IPS DF 6.9 (cell line): ENCODE data around the gene UTP25.
A peak's percentile ranks its signal among the peaks of the same experiment; 100 is the strongest.

Experiments used
- DNase-seq: peaks from one replicate; pipeline ENCODE4 v3.0.0-alpha.2; 2013; ENCODE audit warnings: low read depth, low spot score
- H3K27ac ChIP-seq: one replicate; pipeline ENCODE4 v1.5.1; 2013; ENCODE audit warnings: low read length, control low read depth
- H3K27me3 ChIP-seq: 2 replicates; pipeline ENCODE4 v1.6.1; 2013; ENCODE audit warnings: mild to moderate bottlenecking, low read length; ENCODE audit not compliant: control insufficient read depth, insufficient read depth
- H3K36me3 ChIP-seq: 2 replicates; pipeline ENCODE4 v1.6.1; 2013; ENCODE audit warnings: low read length; ENCODE audit not compliant: control insufficient read depth, insufficient read depth
- H3K4me1 ChIP-seq: 2 replicates; pipeline ENCODE4 v1.6.1; 2013; ENCODE audit warnings: low read length; ENCODE audit not compliant: control insufficient read depth, insufficient read depth
- H3K4me3 ChIP-seq: 2 replicates; pipeline ENCODE4 v1.5.1; 2013; ENCODE audit warnings: mild to moderate bottlenecking, low read length
- H3K9me3 ChIP-seq: 2 replicates; pipeline ENCODE4 v1.6.1; 2013; ENCODE audit warnings: low read length, inconsistent platforms; ENCODE audit not compliant: control insufficient read depth, insufficient read depth
- WGBS: extraction: QIAGEN DNeasy Blood & Tissue Kit; methylation state at CpG from one replicate; pipeline ENCODE4 v1.1.7; 2013; ENCODE audit warnings: mixed read lengths, missing lambda C conversion rate; ENCODE audit not compliant: insufficient read length, insufficient coverage; 5-methylcytosine and 5-hydroxymethylcytosine counted together

UTP25 gene

DNA sequence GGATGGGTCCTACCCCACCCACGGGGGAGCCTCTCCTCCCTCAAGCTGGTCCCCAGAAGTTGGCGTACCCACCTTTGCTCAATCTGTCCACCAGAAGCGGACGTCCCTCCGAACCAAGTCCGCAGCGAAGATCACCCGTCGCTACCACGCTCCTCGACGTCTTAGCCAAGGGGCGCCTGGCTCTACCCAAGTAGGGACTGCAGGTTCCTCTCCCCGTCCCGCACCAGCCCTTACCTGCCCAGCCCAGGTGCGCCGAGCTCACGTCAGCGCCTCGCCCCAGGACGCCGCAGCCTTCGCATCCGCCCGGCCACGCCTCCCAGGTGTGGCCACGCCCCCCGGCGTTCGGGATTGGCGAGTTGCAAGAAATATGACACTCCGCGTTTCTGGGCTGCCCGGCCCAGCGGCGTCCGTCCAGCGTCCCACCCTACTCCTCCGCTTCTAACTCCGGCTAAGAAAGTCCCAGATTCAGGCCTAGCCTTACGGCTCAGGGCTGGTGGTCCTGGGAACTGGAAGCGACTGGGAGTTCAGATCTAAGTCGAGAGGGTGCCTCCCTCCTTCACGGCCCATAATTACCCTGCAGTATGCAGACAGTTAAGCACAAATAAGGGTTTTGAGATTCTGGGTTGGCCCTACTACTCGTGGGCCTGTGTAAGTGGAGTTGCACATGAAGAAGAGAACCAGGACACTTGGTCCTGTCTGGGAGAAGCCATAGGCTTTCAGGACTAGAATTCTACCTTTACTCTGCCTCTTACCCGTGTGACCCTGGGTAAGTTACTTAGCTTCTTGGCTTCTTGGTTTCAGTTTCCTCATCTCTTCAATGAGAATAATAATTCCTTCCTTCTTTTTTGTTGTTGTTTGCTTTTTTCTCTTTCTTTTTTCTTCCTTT is 21.7 kb upstream of the UTP25 start, which contains the start of gene IRF6:
TSS of gene IRF6 (minus strand) at position 268 of the 886 bp plus-strand sequence. CDS start 4,729 bp downstream, outside the sequence.
- no peaks in the 10 kb centered on the region for H3K36me3 ChIP-seq
- no peaks in the 10 kb centered on the region for H3K27me3 ChIP-seq
- H3K27ac ChIP-seq, result no peak within 1 kb of the TSS
- no peaks in the 10 kb centered on the region; the same call in 1 of the 2 replicates for H3K4me1 ChIP-seq
- no peaks in the 10 kb centered on the region for H3K9me3 ChIP-seq
- peak; percentile 92 for DNase-seq
- WGBS, result no CpG with 5 or more reads among the region's 46 CpGs
- peak within 1 kb of the TSS; percentile 76; the same call in 1 of the 2 replicates for H3K4me3 ChIP-seq

DNA sequence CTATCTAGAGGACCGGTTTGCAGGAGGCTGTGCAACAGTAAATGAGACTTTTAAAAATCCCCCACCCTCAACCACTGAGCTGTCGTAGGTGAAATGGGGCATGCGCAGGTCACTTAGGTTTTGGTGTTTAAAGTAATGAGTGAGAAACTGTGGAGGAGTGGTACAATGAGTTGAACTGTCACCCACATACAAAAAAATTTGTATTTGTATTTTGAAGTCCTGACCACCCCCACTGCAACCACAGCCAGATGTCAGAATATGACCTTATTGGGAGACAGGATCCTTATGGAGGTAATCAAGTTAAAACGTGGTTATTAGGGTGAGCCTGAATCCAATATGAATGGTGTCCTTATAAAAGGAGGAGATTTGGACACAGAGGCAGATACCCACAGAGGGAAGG is 20.3 kb upstream of the UTP25 start:
- Histone ChIP-seq H3K4me1 (no peaks in the 10 kb centered on the region; the same call in 1 of the 2 replicates), H3K27me3 (no peaks in the 10 kb centered on the region), H3K27ac (no peak overlapping the region), H3K36me3 (no peaks in the 10 kb centered on the region), H3K4me3 (no peak overlapping the region), H3K9me3 (no peaks in the 10 kb centered on the region)
- DNase-seq, result no peak
- no CpG with 5 or more reads among the region's 4 CpGs for WGBS

GRCh38 chr1:209808059-209808581 is 19.7 kb upstream of the UTP25 start:
- H3K9me3 ChIP-seq, result no peaks in the 10 kb centered on the region
- H3K36me3 ChIP-seq, result no peaks in the 10 kb centered on the region
- H3K27ac ChIP-seq, result no peak overlapping the region
- no peaks in the 10 kb centered on the region; the same call in 1 of the 2 replicates for H3K4me1 ChIP-seq
- no peak for DNase-seq
- H3K4me3 ChIP-seq, result no peak overlapping the region
- H3K27me3 ChIP-seq, result no peaks in the 10 kb centered on the region

GRCh38 chr1:209809611-209810010 is 18.2 kb upstream of the UTP25 start:
- DNase-seq, result no peak
- Histone ChIP-seq H3K4me1 (no peaks in the 10 kb centered on the region; the same call in 1 of the 2 replicates), H3K27me3 (no peaks in the 10 kb centered on the region), H3K9me3 (no peaks in the 10 kb centered on the region), H3K27ac (no peak overlapping the region), H3K4me3 (no peak overlapping the region), H3K36me3 (no peaks in the 10 kb centered on the region)
- no CpG with 5 or more reads among the region's 4 CpGs for WGBS

- Histone ChIP-seq H3K4me1 (no peaks in the 10 kb centered on the region; the same call in 1 of the 2 replicates), H3K9me3 (no peaks in the 10 kb centered on the region), H3K36me3 (no peaks in the 10 kb centered on the region), H3K27me3 (no peaks in the 10 kb centered on the region), H3K27ac (no peak overlapping the region), H3K4me3 (no peak overlapping the region)
- no CpG with 5 or more reads among the region's 5 CpGs for WGBS
- no peak for DNase-seq
Measured at GRCh38 chr1:209810783-209811182, 17.0 kb upstream of the UTP25 start.

DNA sequence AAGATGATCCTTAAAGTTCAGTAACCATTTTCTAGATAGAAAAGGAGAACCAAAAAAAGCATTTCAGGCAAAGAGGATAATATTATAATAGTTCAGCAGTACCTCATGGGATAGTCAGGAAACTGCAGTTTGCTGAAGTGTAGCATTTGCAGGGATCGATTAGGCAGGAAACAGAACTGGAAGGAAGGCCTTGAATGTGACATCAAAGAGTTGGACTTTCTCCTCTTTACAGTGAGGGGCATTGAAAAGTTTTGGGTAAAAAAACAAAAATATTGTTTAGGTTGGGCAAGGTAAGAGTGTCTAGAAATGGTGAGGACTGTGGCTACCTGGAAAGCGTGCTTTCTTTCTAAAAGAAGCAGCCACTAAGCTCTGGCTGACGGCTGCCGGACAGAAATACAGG is 13.9 kb upstream of the UTP25 start:
- Histone ChIP-seq H3K4me3 (no peak overlapping the region), H3K4me1 (no peaks in the 10 kb centered on the region), H3K27me3 (no peaks in the 10 kb centered on the region), H3K27ac (no peak overlapping the region), H3K36me3 (no peaks in the 10 kb centered on the region), H3K9me3 (no peaks in the 10 kb centered on the region)
- no CpG with 5 or more reads among the region's 4 CpGs for WGBS
- no peak for DNase-seq

DNA sequence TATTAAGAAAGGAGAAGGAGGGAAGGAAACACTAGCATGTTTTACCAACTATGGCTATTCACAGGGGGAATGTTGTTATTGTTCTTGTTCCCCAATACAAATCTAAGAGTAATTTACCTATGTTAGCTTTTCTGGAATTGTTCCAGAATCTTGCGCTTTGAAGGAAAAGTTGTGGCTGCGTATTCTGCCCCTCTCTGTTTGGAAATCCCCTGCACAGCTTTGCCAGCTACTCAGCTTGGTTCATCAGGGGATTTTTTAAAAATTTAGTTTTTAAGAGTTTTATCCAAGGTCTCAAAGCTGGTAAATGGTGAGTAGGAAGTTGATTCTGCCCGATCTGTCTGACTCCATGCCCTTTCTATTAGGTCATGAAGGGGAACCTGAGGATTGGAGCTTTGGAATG is 12.3 kb upstream of the UTP25 start:
- Histone ChIP-seq H3K27me3 (no peaks in the 10 kb centered on the region), H3K36me3 (no peaks in the 10 kb centered on the region), H3K9me3 (no peaks in the 10 kb centered on the region), H3K4me1 (no peaks in the 10 kb centered on the region), H3K4me3 (no peak overlapping the region), H3K27ac (no peak overlapping the region)
- DNase-seq, result no peak
- no CpG with 5 or more reads among the region's 3 CpGs for WGBS

DNA sequence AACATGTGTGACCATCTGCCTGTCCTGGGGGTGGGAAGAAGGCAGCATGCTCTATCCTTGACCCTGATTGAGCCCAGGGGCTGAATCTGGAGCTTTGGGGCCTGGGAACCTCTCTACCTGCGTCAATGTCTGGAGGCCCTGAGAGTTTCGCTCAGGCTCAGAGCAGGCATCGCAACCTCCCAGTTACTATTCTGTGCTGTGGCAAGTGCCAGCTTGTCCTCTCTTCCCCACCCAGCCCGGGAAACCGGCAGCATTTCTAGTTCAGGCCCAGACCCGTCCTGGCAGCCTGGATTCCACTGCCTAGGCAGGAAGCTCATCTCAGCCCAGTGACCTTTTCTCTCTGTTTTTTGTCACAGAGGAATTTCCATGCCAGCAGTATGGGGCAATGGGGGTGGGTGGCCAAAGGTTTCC is 11.8 kb upstream of the UTP25 start:
- H3K27me3 ChIP-seq, result no peaks in the 10 kb centered on the region
- no peak for DNase-seq
- H3K4me3 ChIP-seq, result no peak overlapping the region
- H3K36me3 ChIP-seq, result no peaks in the 10 kb centered on the region
- no CpG with 5 or more reads among the region's 6 CpGs for WGBS
- H3K4me1 ChIP-seq, result no peaks in the 10 kb centered on the region
- H3K9me3 ChIP-seq, result no peaks in the 10 kb centered on the region
- no peak overlapping the region for H3K27ac ChIP-seq

DNA sequence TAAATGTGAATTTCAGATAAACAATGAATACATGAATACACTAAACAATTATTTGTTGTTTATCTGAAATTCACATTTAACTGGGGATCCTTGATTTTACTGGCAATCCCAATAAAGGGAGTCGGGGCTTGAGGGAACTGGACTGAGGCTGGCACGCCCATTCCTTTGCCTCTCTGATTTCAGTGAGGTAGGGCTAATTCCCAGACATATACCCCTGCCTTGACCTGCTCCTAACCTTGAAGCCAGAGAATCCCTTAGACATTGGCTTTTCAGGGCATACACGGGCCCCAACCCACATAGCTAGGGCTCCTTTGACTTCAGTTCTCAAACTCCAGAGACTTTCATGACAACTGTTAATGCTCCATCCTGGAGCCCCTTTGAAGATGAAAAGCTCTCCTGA is 10.8 kb upstream of the UTP25 start:
- Histone ChIP-seq H3K36me3 (no peaks in the 10 kb centered on the region), H3K9me3 (no peaks in the 10 kb centered on the region), H3K27me3 (no peaks in the 10 kb centered on the region), H3K4me3 (no peak overlapping the region), H3K27ac (no peak overlapping the region), H3K4me1 (no peaks in the 10 kb centered on the region)
- WGBS, result no CpG with 5 or more reads among the region's 3 CpGs
- no peak for DNase-seq

DNA sequence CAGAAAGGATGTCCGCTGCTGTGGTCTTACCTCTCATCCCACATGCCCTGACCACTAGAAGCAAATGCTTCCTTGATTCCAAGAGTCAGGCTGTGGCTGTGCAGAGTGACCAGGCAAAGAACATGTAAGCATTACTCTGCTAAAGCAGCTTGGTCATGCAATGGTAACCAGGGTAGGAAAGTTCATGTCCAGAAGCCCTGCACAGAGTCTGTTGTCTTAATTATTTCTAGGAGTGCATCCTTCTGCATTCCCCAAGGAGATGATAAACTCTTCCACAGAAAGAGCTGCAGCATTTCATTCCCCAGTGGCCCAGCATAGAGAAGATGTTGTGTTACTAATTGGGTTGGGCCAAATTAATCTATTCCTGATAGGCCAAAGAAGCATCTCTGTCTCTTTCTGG is 10.1 kb upstream of the UTP25 start:
- DNase-seq, result no peak
- Histone ChIP-seq H3K27ac (no peak overlapping the region), H3K36me3 (no peaks in the 10 kb centered on the region), H3K4me3 (no peak overlapping the region), H3K9me3 (no peaks in the 10 kb centered on the region), H3K4me1 (no peaks in the 10 kb centered on the region), H3K27me3 (no peaks in the 10 kb centered on the region)
- WGBS, result no CpG with 5 or more reads among the region's 1 CpG
